SK-N-MC (cell line): ENCODE results near the gene PCNX2.

Experiments used
- EZH2 ChIP-seq: fragments of 200-600 bp; sonication (generic); IDR thresholded peaks from one replicate; pipeline ENCODE4 v1.6.1; 2017; ENCODE audit warnings: antibody characterized with exemption
- POLR2AphosphoS5 ChIP-seq: IDR thresholded peaks from 2 replicates; pipeline ENCODE4 v1.6.1; 2012; ENCODE audit warnings: mild to moderate bottlenecking, low read depth, low read length, borderline replicate concordance

DNA sequence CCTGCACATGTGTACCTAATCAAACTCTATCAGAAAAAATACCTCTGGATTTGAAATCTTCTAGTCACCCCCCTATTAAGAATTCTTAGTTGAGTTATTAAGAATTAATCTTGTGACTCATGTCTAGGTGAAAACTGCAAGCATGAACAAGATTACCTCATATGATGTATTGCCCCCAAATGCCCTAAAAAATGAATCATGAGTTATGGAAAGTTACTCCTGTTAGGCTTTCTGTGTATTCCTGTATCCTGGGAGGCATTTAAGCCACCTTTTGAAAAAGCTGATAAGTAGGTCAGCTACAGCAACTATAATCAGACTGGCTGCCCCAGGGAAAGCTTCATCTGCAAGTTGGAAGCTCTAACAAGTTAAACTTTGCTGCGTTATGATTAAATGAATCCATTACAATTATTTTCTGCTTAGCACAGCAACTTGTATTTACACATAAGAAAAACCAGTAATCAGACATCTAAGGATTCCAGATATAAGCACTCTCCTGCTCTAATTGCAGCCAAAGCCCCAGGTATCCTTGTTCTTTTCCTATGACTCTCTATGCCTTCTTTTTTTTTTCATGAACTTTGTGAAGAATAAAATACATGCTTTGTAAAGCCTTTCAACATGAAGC, 197.5 kb downstream of the PCNX2 start:
- TF ChIP-seq EZH2 (no peak), POLR2AphosphoS5 (no peak)
